Measurements from ENCODE around the gene RAG2.

DNA sequence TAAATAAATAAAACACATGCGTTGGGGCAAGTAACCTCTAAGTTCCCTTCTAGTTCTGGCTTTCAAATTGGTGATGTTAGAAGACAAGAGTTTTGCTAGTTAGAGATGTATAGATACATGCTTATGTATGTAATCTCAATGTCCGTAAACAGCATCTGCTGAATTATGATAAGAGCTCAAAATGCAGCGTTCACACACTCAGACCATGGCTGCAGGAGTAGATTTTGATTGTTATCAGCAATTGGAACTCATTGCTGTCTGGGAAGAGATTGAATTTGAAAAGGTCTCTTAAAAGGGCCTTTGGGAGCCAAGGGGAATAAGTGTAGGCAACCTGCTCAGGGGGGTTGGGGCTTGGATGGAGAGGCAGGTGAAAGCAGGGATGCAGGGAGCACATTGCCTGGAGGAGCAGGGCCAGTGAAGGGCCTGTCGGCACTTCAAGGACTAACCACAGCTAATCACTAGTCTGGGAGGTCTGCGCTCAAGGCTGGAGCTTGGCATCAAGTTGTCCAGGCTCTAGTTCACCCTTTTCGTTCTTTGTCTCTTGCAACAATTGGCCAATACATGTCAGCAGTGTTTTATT, 32.9 kb downstream of the RAG2 start:
- TF ChIP-seq POLR2A (IDR thresholded peaks at IDR 0.05; ENCODE audit: low read depth, low read length) (no peak), POLR2AphosphoS5 (IDR thresholded peaks at IDR 0.05; ENCODE audit: low read depth, low read length) (no peak), TAF1 (IDR thresholded peaks at IDR 0.05; ENCODE audit: low read depth, low read length) (no peak)

Measured in GM12891 (cell line).